GM19328 (cell line): Measurements from ENCODE around the gene HIKESHI.
"Not testable (repeated sequence)": the region's sequence is repeated elsewhere in the genome, so short reads cannot be mapped to it uniquely, and the experiment has no call there.

Source experiments
- ATAC-seq: cut with Tn5 transposase; IDR thresholded peaks from one replicate; pipeline ENCODE4 v1.9.1; 2021; ENCODE audit warnings: mild to moderate bottlenecking, moderate library complexity; ENCODE audit not compliant: unreplicated experiment

Gene HIKESHI

GRCh38 chr11:86302092-86302793, at the start of gene HIKESHI:
Gene HIKESHI, plus strand, starts transcription at chr11:86302240. Its CDS starts 209 bp downstream, at chr11:86302449.
- peak; percentile 99 for ATAC-seq

- peak; percentile 87 for ATAC-seq
These were observed 46.1 kb upstream of the HIKESHI start for GRCh38 chr11:86255896-86256295.

- no peak for ATAC-seq
These were observed 45.4 kb upstream of the HIKESHI start for GRCh38 chr11:86256608-86257007.

GRCh38 chr11:86257446-86257845, 44.6 kb upstream of the HIKESHI start:
- ATAC-seq, result no peak

GRCh38 chr11:86259730-86260129, 42.3 kb upstream of the HIKESHI start:
- no peak for ATAC-seq

GRCh38 chr11:86261328-86261727, 40.7 kb upstream of the HIKESHI start:
- ATAC-seq, result no peak

- no peak for ATAC-seq
These were observed 39.7 kb upstream of the HIKESHI start for GRCh38 chr11:86262387-86262786.

- no peak for ATAC-seq
These were observed 37.4 kb upstream of the HIKESHI start for GRCh38 chr11:86264649-86265048.

- ATAC-seq, result no peak
These were observed 36.8 kb upstream of the HIKESHI start for GRCh38 chr11:86265194-86265593.

- ATAC-seq, result no peak
These were observed 32.4 kb upstream of the HIKESHI start for GRCh38 chr11:86269645-86270044.

GRCh38 chr11:86274503-86274902, 27.5 kb upstream of the HIKESHI start:
- ATAC-seq, result no peak

- ATAC-seq, result no peak
These were observed 27.0 kb upstream of the HIKESHI start for GRCh38 chr11:86274999-86275398.

GRCh38 chr11:86275493-86276370, 26.3 kb upstream of the HIKESHI start:
- no peak for ATAC-seq

GRCh38 chr11:86277741-86278140, 24.3 kb upstream of the HIKESHI start:
- ATAC-seq, result no peak

- ATAC-seq, result no peak
These were observed 23.8 kb upstream of the HIKESHI start for GRCh38 chr11:86278226-86278625.

GRCh38 chr11:86279747-86280146, 22.3 kb upstream of the HIKESHI start:
- ATAC-seq, result no peak

- ATAC-seq, result no peak
These were observed 14.6 kb upstream of the HIKESHI start for GRCh38 chr11:86287468-86287796.

GRCh38 chr11:86288776-86289507, 13.1 kb upstream of the HIKESHI start:
- no peak for ATAC-seq

GRCh38 chr11:86289508-86290280, 12.3 kb upstream of the HIKESHI start:
- not testable (repeated sequence) for ATAC-seq

- ATAC-seq, result no peak
These were observed 10.4 kb upstream of the HIKESHI start for GRCh38 chr11:86291466-86292262.
